Bronchus fibroblast of lung (primary cell): ENCODE data around the gene SRSF12. TPM values are rescaled to one million over a fixed set of nuclear protein-coding genes. Genes with fewer than 3 reads are reported as not detected.

Experiments used
- total RNA-seq: library from RNA; depleted of rRNA; stranded (reverse); fragments of >200 nt; gene quantifications from 2 replicates; pipeline ENCODE4 v1.2.3, GENCODE V29; 2015

The SRSF12 gene
- total RNA-seq = 0.34 and 0.45 TPM in 2 replicates

GRCh38 chr6:89117211-89118108, at the start of gene SRSF12:
Gene SRSF12, minus strand, starts transcription at chr6:89118071. Its CDS starts 184 bp downstream, at chr6:89117887.

GRCh38 chr6:89145956-89146717, 28.3 kb upstream of the SRSF12 start, which contains the start of gene PM20D2:
Gene PM20D2, plus strand, starts transcription at chr6:89146055. Its CDS starts 90 bp downstream, at chr6:89146145.

GRCh38 chr6:89080281-89081128, 37.4 kb downstream of the SRSF12 start, which contains the start of gene PNRC1:
Gene PNRC1, plus strand, starts transcription at chr6:89080751. Its CDS starts 144 bp downstream, at chr6:89080895.

Other genes starting within 250 kb of the SRSF12 start
- 12.9 and 16.1 TPM in 2 replicates for gene RNGTT, start 154.5 kb downstream of the SRSF12 start, total RNA-seq
- 32.1 and 42.7 TPM in 2 replicates for gene PNRC1, start 37.3 kb downstream of the SRSF12 start, total RNA-seq
- 12.0 and 17.0 TPM in 2 replicates for gene PM20D2, start 28.0 kb upstream of the SRSF12 start, total RNA-seq
- gene GABRR1, start 99.3 kb upstream of the SRSF12 start, total RNA-seq = not detected in 2 replicates
- 0.34 TPM in 1 of 2 replicates, not detected in the other for gene GABRR2, start 197.2 kb upstream of the SRSF12 start, total RNA-seq
- 26.5 and 29.3 TPM in 2 replicates for gene UBE2J1, start 234.7 kb upstream of the SRSF12 start, total RNA-seq